Liver (tissue), 9 donors: Measurements from ENCODE around the gene PGM3. TPM values are rescaled to one million over a fixed set of nuclear protein-coding genes. Genes with fewer than 3 reads are reported as not detected.

ENCODE experiments used
- DNase-seq: peaks from one replicate; pipeline ENCODE4 v3.0.0-alpha.2; 2017; ENCODE audit warnings: low spot score
- H3K27ac ChIP-seq, 2 donors: one replicate each; pipeline ENCODE4 v1.7.0; 2013; ENCODE audit warnings: inconsistent platforms in 2 of 2, low read length in 2 of 2, control low read depth in 1 of 2, low read depth in 1 of 2, mild to moderate bottlenecking in 1 of 2
- H3K27me3 ChIP-seq, 4 donors: one replicate each; pipeline versions ENCODE4 v1.6.1 to v1.7.0; 2013; ENCODE audit warnings: low read length in 3 of 4, inconsistent platforms in 1 of 4, mild to moderate bottlenecking in 1 of 4, moderate library complexity in 1 of 4; ENCODE audit not compliant: control insufficient read depth in 4 of 4, insufficient read depth in 4 of 4
- H3K36me3 ChIP-seq, 4 donors: one replicate each; pipeline versions ENCODE4 v1.6.1 to v1.7.0; 2013; ENCODE audit warnings: low read length in 3 of 4, mild to moderate bottlenecking in 3 of 4, low read depth in 1 of 4, moderate library complexity in 1 of 4; ENCODE audit not compliant: control insufficient read depth in 4 of 4, insufficient read depth in 3 of 4
- H3K4me1 ChIP-seq, 4 donors: one replicate each; pipeline versions ENCODE4 v1.6.1 to v1.7.0; 2013; ENCODE audit warnings: low read length in 3 of 4, mild to moderate bottlenecking in 3 of 4, moderate library complexity in 1 of 4; ENCODE audit not compliant: control insufficient read depth in 4 of 4, insufficient read depth in 4 of 4
- H3K4me3 ChIP-seq, 3 donors: one replicate each; pipeline versions ENCODE4 v1.6.1 to v1.7.0; 2013; ENCODE audit warnings: low read length in 3 of 3, control low read depth in 1 of 3, low read depth in 1 of 3, mild to moderate bottlenecking in 1 of 3
- H3K9ac ChIP-seq, 2 donors: one replicate each; pipeline ENCODE4 v1.7.0; 2013; ENCODE audit warnings: low read length in 2 of 2, mild to moderate bottlenecking in 2 of 2, moderate library complexity in 2 of 2, control low read depth in 1 of 2, low read depth in 1 of 2
- H3K9me3 ChIP-seq, 4 donors: one replicate each; pipeline versions ENCODE4 v1.6.1 to v1.7.0; 2013; ENCODE audit warnings: low read length in 3 of 4; ENCODE audit not compliant: control insufficient read depth in 4 of 4
- ATF3 ChIP-seq: IDR thresholded peaks from 2 replicates; pipeline ENCODE4 v1.6.1; 2016; ENCODE audit warnings: antibody characterized with exemption
- CTCF ChIP-seq: fragments of 150-350 bp; IDR thresholded peaks from 2 replicates; pipeline ENCODE4 v1.5.1; 2017; ENCODE audit warnings: improper control_type of control experiment, low read depth, low read length; ENCODE audit not compliant: missing input control
- EGR1 ChIP-seq, 2 donors: IDR thresholded peaks; 2 replicates each; pipeline ENCODE4 v1.6.1; 2016 to 2018; ENCODE audit warnings: antibody characterized with exemption in 2 of 2, low read depth in 2 of 2
- FOXA1 ChIP-seq: IDR thresholded peaks from 2 replicates; pipeline ENCODE4 v1.6.1; 2016; ENCODE audit warnings: antibody characterized with exemption
- FOXA2 ChIP-seq: IDR thresholded peaks from 2 replicates; pipeline ENCODE4 v1.6.1; 2016; ENCODE audit warnings: antibody characterized with exemption
- GABPA ChIP-seq, 2 donors: IDR thresholded peaks in 1 of 2; conservative IDR thresholded peaks in 1 of 2; 2 replicates each; pipeline ENCODE4 v1.6.1; 2016; ENCODE audit warnings: antibody characterized with exemption in 2 of 2, mild to moderate bottlenecking in 1 of 2, moderate library complexity in 1 of 2
- HNF4A ChIP-seq, 2 donors: conservative IDR thresholded peaks; 2 replicates each; pipeline ENCODE4 v1.6.1; 2016; ENCODE audit warnings: antibody characterized with exemption in 2 of 2, mild to moderate bottlenecking in 2 of 2
- HNF4G ChIP-seq: IDR thresholded peaks from 2 replicates; pipeline ENCODE4 v1.6.1; 2016; ENCODE audit warnings: antibody characterized with exemption
- JUND ChIP-seq, 2 donors: IDR thresholded peaks; 2 replicates each; pipeline ENCODE4 v1.6.1; 2016; ENCODE audit warnings: antibody characterized with exemption in 2 of 2
- NR2F2 ChIP-seq: IDR thresholded peaks from 2 replicates; pipeline ENCODE4 v1.6.1; 2016; ENCODE audit warnings: antibody characterized with exemption
- RAD21 ChIP-seq, 2 donors: IDR thresholded peaks; 2 replicates each; pipeline ENCODE4 v1.6.1; 2016; ENCODE audit warnings: antibody characterized with exemption in 2 of 2, mild to moderate bottlenecking in 2 of 2
- REST ChIP-seq: IDR thresholded peaks from 2 replicates; pipeline ENCODE4 v1.6.1; 2016; ENCODE audit warnings: antibody characterized with exemption, mild to moderate bottlenecking
- RXRA ChIP-seq, 2 donors: IDR thresholded peaks; 2 replicates each; pipeline ENCODE4 v1.6.1; 2017 to 2018; ENCODE audit warnings: antibody characterized with exemption in 2 of 2, mild to moderate bottlenecking in 1 of 2
- SP1 ChIP-seq: IDR thresholded peaks from 2 replicates; pipeline ENCODE4 v1.6.1; 2018; ENCODE audit warnings: antibody characterized with exemption, mild to moderate bottlenecking
- TAF1 ChIP-seq: conservative IDR thresholded peaks from 2 replicates; pipeline ENCODE4 v1.6.1; 2016; ENCODE audit warnings: antibody characterized with exemption, mild to moderate bottlenecking
- YY1 ChIP-seq: IDR thresholded peaks from 2 replicates; pipeline ENCODE4 v1.6.1; 2016; ENCODE audit warnings: antibody characterized with exemption, mild to moderate bottlenecking
- ZBTB33 ChIP-seq: IDR thresholded peaks from 2 replicates; pipeline ENCODE4 v1.6.1; 2016; ENCODE audit warnings: antibody characterized with exemption
- polyA plus RNA-seq, 2 donors: library from polyadenylated mRNA; stranded (reverse) in 1 of 2; unstranded in 1 of 2; fragments of 200-250 nt in 1 of 2; fragments of >200 nt in 1 of 2; fragmentation: Nextera tagmentation in 1 of 2; extraction: Ambion mirVana in 1 of 2; gene quantifications; one replicate each; pipeline versions ENCODE4 v1.2.1 to v1.2.3, GENCODE V29; 2013 to 2015
- total RNA-seq, 2 donors: library from RNA; depleted of rRNA; stranded (reverse); fragments of >200 nt; gene quantifications; one replicate each; pipeline ENCODE4 v1.2.3, GENCODE V29; 2014
- TF ChIP-seq, protein P1 (sequence below): IDR thresholded peaks from 2 replicates; pipeline ENCODE4 v1.6.1; 2016; ENCODE audit warnings: antibody characterized with exemption
- donor health status: healthy.
- donor health status: healthy.
- donor health status: healthy.
- donor health status: healthy.
- donor health status: healthy.

The PGM3 gene
- total and polyA plus RNA-seq, 4 donors = 14.7 to 61.1 (median 26.0) TPM

GRCh38 chr6:83180426-83180950, 12.6 kb downstream of the PGM3 start:
- Histone ChIP-seq H3K4me3 (no peak overlapping the region), H3K27me3 (no peaks in the 10 kb centered on the region), H3K27ac (no peak overlapping the region), H3K9ac (no peak overlapping the region), H3K4me1 (no peaks in the 10 kb centered on the region), H3K36me3 (peaks cover 6 to 67% (median 47%) of the 10 kb centered on the region in 4 donors), H3K9me3 (no peaks in the 10 kb centered on the region)
- no peak for DNase-seq
- TF ChIP-seq YY1 = no peak
- no peak for TF ChIP-seq HNF4G
- no peak for TF ChIP-seq GABPA (IDR thresholded peaks at IDR 0.05 in 1 of 2, conservative IDR thresholded peaks at IDR 0.05 in 1 of 2)
- TF ChIP-seq FOXA2 = no peak
- TF ChIP-seq SP1 = no peak
- no peak for TF ChIP-seq EGR1 (IDR thresholded peaks at IDR 0.05; ENCODE audit: low read depth in 2 of 2)
- no peak for TF ChIP-seq CTCF
- no peak for TF ChIP-seq TAF1
- TF ChIP-seq RXRA (IDR thresholded peaks at IDR 0.05) = no peak
- no peak for TF ChIP-seq ATF3
- no peak for TF ChIP-seq REST
- TF ChIP-seq FOXA1 = no peak
- TF ChIP-seq HNF4A (conservative IDR thresholded peaks at IDR 0.05) = no peak
- no peak for TF ChIP-seq NR2F2
- TF ChIP-seq ZBTB33 = no peak
- no peak for TF ChIP-seq RAD21 (IDR thresholded peaks at IDR 0.05)
- TF ChIP-seq JUND (IDR thresholded peaks at IDR 0.05) = no peak
- TF ChIP-seq, protein P1, sequence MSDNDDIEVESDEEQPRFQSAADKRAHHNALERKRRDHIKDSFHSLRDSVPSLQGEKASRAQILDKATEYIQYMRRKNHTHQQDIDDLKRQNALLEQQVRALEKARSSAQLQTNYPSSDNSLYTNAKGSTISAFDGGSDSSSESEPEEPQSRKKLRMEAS = no peak
